CD4-positive, alpha-beta T cell treated with Interleukin-4 for 1 hour (primary cell): ENCODE results near the gene PACC1.

Source experiments
- DNase-seq, 2 donors: peaks; one replicate each; pipeline ENCODE4 v3.0.0-alpha.2; 2020 to 2022

The PACC1 gene

DNA sequence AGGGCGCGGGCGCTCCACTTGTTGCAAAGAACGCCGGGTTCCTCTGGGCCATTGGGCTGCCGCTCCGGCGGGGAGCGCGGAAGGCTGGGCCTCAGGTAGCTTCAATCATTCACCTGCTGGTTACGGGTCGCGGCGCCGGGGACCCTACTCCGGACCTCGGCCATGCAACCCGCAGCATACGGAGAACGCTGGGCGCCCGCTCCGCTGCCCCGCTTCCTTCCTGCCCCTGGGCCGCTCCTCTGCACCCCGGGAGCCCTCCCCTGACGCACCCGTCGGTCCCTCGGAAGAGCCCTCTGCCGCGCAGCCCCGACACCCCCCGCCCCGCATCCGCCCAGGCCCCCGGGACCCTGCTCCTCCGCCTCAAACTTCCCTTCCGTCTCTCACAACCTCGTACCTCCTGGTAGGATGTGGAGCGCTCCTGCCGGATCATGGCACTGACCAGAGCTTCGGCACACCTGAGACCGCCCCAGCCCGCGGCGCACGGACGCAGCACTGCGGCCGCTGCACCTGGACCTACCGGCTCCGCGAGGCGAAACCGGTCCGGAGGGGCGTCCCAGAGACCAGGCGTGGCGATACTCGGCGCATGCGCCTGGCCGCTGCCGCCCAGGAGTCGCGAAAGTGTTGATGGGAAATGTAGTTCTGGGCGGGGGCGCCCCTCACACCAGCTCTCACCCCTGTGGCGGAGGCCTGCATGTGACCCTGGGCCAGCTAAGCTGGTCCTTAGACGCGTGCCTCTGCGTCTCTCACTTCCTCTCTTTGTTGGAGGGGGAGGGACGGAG is at the start of gene PACC1:
Gene PACC1 (minus strand): TSS at position 559 of the 779 bp plus-strand sequence. CDS start 129 bp downstream, at position 430.
- peak; percentile 93 to 96 for DNase-seq

DNA sequence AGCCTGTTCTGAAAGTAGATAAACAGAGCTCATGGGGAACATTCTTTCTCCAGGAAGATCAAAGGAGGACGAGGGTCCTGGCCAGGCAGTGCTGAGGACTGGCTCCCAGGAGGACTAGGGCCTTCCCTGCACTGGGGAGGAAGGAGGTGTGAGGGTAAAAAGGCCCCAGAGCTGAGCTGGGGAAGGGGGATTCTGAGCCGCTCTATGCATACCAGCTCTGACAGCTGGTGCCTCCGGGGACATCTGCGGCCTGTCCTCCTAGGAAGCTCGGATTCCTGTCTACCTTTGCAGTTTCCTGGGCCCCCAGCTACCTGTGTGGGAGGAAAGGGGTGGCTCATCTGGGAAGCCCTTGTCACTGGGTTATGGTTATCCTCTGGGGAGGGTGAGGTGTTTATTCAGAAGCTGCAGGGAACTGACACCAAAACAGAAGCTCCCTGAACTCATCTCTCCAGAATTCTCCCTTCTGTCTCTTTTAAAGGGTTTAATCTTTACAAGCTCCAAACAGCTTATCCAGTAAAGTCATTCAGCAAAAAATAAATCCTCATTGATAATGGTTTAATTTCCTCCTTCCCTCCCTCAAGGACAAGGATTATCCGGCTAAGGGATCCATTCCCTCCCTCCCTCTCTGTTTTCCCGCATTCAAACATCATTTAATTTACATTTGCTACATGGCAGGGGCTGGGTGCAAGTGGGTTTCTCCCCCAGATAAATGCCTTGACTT is 49.0 kb upstream of the PACC1 start:
- no peak for DNase-seq

DNA sequence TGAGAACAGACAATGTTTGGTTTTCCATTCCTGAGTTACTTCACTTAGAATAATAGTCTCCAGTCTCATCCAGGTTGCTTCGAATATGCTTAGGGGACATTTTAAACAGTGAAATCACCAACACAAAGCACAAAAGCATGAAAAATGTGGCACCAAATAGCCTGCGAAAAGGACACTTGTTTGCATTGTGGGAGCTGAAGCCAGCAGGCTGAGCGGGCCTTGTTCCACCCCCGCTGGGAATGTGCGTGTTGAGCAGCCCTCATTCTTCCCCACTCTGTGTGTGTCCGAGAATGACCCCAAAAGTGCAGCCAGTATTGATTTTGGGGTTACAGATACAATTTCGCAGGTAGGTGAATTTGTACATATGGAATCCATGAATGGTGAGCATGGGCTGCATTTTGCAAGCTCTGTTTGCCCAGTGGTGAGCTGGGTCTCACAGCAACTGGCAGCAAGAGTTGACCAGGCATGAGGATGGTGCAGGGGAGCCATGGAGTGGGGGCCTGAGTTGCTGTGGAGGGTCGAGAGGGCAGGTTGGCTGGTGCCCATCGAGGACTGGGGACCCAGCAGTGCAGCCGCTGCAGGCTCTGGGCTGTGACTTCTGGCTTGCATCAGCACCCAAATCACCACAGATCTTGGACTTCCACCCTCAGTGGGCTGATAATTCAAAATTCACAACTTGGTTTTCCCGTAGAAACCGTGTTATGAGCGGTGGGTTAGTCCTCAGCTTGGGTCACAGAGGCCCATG is 47.4 kb upstream of the PACC1 start:
- no peak for DNase-seq

DNA sequence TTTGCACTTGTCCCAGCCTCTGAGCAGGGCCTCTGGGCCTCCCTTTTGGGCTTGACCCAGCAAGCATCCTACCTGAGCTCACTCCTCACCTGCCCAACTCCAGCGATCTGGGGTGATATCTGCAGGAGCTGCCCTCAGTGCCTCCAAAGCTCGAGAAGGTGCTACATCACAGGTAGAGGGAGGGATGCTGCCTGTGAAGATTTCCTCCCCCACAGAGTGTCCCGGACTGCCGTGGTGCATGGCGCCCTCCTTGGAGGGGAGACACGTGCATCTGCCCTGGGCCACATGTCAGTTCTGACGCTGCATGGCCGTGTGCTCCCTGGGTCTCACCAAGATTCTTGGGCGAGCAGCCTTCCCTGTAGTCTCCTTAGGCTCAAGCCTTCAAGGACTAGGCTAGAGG is 45.7 kb upstream of the PACC1 start:
- no peak for DNase-seq

DNA sequence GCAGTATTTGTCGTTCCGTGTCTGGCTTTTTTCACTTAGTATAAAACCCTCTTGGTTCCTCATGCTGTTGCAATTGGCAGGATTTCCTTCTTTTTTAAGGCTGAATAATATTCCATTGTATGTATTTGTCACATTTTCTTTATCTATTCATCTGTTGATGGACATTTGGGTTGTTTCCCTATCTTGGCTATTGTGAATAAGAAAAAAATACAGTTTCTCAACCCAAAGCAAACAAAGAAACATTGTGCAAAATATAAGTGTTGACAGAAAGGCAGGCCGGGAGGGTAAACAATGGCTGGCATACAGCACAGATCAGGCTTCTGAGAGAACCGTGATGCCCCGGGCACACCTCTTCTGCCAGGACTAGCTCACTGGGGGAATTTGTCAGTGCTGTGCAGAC is 45.0 kb upstream of the PACC1 start:
- no peak for DNase-seq

DNA sequence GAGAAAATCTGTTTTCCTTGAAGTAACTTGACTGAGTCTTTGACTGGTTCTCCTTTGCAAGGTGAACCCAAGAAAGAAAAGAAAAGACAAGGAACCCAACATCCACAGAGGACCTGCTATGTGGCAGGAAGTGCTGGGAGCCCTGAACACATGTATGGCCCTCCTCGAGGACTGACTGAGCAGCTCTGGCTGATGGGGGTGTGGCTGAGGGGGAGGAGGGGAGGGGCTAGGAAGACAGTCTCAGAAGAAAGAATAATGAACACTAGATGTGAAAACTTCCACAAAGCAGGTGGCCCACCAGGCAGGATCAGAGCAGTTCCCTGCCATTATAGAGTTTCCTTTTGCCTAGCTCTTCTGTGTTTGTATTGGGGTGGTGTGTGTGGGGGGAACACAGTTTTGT is 44.1 kb upstream of the PACC1 start:
- no peak for DNase-seq

DNA sequence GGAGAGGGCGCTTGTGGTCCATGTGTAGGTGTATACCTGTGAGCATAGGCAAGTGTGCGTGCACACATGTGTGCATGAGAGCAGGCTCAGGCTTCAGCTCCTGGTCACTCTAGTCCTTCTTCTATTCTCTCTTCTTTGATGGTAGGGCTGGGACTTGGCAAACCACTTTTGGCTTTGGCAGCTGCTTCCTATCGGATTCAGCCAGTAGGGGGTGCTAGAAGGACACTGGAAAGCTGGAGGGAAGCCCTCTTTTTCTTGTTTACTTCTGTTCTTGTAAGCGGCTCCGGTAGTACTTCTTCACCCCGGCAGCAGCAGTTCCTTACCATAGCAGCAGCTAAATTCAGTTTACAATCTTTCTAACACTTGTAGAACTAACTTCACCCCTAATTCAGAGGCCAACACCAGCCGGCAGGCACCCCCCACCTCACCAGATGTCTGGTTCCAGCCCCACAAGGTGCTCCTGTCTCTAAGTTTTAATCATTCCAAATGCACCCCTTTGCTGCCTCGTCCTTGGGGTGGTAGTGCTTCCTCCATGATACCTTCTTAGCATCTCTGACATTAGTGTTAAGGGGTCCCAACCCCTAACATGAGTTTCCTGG is 43.2 kb upstream of the PACC1 start:
- peak; percentile 56 to 60 for DNase-seq

DNA sequence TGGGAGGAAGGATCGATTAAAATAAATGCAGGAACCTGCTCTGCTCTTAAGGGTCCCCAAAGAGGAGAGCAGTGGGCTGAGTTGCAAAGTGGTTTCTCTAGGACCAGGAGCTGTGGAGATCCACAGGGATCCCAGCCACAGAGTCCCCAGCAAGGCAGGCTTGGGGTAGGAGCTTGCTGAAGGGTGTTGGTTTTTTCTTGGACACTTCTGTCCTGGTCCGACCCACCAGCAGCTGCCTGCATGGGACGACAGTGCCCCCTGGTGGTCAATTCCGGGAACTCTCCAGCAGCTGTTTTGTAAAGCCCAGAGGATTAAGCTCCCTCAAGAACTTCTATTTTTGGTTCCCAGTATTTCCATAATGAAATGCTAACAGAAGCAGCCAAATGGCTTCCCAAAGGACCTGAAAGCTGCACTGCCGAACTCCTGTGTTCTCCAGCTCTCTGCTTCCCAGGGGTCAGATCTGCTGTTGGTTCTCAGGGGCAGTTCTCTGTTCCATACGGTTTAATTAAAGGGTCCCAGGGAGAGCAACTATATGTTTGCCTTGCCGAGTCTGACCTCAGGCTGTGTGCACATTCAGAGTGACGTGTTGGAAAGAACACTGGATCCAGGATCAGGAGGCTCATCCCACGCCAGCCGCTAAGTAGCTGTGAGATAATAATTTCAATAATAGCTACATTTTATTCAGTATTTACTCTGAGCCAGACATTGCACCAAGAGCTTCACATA is 41.3 kb upstream of the PACC1 start:
- peak; percentile 78 to 79 for DNase-seq

DNA sequence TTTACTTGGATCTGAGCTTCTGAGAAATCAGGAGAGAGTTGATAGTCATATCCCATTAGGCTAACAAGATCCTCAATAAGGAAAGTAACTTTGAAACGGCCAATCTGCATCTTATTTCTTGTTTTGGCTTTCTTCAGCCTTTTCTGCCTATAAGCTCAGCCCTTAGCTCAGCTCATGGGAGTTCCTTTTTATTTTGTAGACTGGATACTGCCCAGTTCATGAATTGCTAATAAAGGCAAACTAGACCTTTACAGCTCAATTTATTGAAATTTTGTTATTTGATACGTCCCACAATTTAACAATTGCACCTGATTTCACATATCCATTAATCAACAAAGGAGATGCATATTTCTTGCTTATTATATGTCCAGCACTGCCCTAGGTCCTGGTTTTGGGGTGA is 40.7 kb upstream of the PACC1 start:
- DNase-seq, result no peak

DNA sequence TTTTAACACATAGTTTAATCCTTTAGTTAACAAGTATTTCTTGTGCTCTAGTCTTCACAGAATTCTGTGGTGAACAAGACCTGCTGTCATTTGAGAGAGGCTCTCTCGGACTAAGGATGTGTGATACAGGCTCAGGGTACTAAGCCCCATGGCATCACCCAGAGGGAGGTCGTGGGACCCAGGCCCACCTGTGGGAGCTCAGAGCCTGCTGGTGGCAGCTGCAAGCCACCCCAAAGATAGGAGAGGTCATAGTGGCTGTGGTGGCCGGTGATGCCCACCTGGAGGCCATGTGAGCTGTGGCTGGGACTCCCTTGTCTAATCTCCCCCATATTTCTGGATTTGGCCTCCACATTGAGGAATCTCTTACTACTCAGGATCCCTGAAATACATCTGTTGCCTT is 40.1 kb upstream of the PACC1 start:
- no peak for DNase-seq

DNA sequence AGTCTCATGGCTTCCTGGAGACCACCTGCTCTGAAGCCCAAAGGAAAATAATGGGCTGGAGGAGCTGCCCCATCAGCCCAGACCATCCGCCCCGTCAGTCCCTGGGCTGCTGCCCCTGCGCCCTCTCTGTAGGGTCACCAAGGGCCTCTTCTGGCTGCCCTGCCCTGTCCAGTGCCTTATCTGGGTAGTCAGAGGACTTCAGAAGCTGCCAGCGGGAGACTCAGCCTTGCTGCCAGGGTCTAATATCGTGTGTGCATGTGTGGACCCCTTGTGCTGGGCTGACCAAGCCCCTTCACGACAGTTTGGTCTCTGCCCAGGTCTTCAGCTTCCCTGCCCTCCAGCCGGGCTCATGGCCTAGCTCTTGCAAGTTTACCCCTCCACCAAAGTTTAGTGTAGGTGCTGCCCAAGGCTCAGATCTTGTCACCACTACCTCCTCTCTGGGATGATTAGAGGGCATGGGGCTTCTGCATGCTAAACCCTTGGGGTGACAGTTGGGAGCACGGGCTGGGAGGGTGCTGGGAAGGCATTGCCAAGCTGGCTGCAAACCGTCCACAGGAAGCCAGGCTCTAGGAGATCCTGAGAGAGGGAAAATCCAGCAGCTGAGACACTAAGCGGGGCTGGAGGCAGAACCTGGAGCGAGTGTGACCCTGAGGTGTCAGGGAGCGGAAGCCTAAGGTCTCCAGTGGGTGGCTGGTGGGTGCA is 38.6 kb upstream of the PACC1 start:
- no peak for DNase-seq

DNA sequence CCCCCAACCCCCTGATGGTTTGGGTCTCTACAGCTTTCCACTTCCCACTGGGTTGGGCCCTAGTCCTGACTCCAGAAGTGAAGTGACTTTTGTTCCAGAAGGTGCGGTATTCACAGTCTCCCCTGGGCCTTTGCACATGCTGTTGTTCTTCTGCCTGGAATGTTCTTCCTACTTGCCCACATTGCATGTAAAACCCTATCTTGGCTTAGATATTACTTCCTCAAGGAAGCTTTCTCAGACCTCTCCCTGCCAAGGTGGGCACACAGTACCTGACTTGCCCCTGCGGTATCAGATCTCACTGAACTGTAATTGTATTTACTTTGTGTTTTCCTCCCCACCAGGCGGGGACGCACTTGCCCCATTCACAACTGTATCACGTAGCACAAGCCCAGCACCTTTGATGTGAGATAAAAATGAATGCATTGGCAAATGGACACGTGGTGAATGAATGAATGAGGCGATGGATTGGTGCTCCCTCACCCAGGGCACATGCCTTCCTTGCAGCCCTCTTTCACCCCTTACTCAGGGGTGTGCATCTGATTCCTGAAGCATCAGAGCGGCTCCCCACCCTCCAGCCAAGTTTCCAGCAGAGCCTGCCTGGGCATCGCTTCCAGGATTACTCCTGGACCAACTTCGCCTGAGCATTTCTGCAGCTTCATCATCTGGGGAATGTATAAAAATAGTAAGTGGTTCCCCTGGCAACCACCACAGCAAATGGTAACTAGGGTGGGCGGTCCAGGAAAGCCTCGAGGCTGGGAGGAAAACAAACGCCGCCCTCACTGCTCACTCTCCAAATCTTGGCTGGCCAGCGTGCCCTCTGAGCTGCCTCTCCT is 37.9 kb upstream of the PACC1 start:
- DNase-seq, result no peak

DNA sequence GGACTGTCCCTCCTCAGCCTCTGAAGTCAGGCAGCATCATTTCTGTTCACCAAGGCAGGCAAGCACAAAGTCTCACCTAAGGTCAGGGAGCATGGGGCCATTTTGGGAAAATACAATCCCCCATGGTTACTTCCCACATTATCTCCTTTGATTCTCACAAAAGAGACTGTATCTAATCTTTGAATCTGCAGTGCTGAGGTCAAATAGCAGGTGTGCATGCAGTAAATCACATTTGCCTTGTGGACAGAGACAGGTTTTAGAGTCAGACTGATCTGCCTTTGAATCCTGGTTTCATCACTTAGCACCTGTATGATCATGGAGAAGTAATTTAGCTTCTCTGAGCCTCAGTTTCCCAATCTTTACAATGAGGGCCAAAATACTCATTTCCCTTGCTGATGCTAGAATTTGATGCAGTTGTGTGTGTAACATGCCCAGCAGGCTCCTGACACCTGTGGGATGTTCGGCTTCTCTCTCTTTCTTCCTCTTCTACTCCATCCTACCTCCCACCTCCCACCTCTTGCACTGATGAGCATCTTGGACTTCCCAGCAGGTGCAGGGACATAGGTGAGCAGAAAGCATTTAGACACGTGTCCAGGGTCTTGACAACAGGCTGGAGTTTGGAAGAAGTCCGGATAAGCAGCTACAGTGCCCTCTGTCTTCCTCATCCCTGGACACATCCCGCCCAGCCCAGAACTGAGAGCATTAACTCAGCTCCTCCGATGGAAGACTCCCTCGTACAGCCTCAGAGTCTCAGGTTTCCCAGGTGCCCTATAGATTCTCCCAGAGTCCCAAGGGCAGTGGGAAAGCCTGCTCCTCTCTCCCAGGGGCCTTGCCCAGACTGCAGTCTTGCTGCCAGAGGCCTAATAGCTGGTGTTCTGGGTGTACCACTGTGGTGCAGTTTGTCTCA is 37.0 kb upstream of the PACC1 start:
- no peak for DNase-seq

DNA sequence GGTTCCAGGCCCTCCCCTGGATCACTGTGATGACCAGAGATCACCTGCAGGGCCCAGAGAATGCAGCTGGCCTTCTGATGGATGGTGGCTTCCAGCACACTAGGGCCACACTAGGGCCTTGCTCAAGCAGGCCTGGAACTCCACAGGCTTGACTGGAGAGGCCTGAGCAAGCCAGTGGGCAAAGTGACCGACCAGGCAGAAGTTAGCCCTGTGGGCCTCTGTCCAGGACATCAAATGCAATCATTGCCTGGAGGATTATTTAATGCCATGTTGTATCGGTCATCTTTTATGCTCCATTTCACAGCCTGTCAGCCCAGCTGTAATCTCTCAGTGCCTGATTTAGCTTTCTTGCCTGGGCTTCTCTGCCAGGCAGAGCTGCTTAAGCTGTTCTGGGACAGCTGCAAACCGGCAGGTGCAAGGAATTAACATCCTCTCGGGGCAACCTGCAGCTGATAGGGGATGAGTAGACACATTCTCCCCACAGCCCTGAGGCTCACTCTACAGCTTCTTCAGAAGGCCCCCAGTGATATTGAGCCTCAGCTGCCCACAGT is 35.7 kb upstream of the PACC1 start:
- DNase-seq, result no peak

DNA sequence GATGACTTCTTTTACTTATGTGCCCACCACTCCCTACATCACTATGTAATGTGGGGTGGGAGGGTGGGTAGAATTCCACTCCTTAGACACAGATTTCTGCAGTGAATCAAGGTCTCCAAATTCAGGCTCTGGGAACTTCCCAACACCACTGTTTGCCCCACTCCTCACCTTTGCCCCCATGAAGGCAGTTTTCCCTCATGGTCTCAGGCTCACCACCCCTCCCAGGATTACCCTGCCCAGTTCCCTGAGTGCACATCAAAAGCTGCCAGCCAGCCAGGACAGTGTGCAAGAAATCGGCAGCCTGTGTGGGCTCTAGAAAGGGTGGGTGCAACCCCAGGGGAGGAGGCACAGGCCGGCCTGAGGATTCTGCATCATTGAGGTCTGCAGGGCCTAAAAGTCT is 32.8 kb upstream of the PACC1 start:
- DNase-seq, result no peak

DNA sequence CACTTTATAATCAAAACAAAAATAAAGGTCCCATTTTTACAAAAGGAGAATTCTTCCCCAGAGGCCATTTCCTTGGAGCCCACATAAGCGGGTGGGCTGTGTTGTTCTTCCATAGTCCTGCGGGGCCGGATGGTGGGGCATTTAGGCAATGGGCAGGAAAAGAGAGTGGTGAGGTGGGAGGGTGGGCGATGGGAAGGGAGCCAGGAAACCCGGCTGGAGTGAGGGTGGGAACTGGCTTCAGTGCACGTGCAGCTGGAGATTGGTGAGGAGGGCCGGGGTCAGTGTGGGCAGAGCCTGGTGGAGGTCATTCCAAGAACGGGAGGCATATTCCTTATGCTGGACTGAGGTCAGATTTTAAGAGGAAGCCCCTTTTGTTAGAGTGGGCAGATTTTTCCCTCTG is 31.6 kb upstream of the PACC1 start:
- no peak for DNase-seq

DNA sequence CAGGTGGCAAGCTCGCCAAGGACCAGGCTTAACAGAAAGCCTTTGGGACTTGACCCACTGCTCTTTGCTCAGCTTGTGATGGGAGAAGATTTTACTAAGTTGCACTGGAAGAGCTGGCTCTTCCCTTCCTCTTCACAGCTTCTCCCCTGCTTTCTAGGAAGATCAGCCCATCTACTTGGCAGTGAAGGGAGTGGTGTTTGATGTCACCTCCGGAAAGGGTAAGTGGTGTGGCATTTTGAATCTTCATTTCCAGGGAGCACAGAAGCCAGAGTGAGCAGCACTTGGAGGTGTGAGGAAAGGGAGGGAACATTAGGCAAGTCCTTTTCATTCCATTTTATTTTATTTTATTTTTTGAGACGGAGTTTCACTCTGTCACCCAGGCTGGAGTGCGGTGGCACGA is 27.7 kb upstream of the PACC1 start:
- DNase-seq, result no peak

DNA sequence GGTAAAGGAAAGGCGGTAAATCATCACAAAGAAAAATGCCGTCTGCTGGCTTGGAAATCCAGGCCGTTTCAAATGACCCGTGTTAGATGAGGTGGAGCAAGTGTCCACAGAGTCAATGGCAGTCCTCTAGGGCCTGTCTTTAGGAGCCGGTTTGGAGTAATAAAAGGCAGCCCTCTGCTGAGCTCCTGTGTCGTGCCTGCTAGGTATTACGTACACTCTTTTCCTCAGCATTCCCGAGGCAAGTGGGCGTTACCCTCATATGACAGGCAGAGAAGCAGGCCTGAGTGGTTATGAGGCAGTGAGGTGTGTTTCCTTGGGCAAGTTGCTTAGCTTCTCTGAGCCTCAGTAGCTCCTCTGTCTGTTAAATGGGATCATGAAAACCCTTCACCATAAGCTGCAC is 25.7 kb upstream of the PACC1 start:
- no peak for DNase-seq

DNA sequence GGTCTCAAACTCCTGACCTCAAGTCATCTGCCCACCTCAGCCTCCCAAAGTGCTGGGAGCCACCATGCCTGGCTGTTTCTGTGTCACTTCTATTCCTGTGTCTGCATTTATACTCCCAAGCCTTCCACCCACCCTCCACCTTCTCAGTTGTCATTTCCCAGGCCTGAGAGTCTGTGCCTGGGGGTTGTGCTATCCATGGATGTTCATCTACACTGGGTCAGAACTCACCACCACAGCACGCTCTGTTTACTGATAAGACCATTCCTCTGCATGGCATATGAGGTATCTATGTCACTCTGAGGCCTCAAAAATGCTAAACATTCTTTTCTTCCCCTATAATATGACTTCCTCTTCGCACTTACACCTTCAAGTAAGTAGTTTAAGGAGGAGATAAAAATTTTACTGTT is 24.1 kb upstream of the PACC1 start:
- DNase-seq, result no peak
